GM08714 (cell line): ENCODE results near the gene PCDHGB5.

Experiments used
- H3K4me3 ChIP-seq: fragments of 200-500 bp; sonication (Bioruptor generic); 2 replicates; pipeline ENCODE4 v1.5.1; 2014; ENCODE audit warnings: mild to moderate bottlenecking, low read length, inconsistent platforms
- ZNF274 ChIP-seq: IDR thresholded peaks from 2 replicates; pipeline ENCODE4 v1.6.1; 2012; ENCODE audit warnings: mild to moderate bottlenecking, low read depth, low read length

PCDHGB5 gene

GRCh38 chr5:141434006-141434405 lies 36.3 kb downstream of the PCDHGB5 start:
- TF ChIP-seq ZNF274 = no peak
- no peak overlapping the region for H3K4me3 ChIP-seq

- no peak for TF ChIP-seq ZNF274
- H3K4me3 ChIP-seq = no peak overlapping the region
These were observed 39.5 kb downstream of the PCDHGB5 start for GRCh38 chr5:141437221-141437620.

DNA sequence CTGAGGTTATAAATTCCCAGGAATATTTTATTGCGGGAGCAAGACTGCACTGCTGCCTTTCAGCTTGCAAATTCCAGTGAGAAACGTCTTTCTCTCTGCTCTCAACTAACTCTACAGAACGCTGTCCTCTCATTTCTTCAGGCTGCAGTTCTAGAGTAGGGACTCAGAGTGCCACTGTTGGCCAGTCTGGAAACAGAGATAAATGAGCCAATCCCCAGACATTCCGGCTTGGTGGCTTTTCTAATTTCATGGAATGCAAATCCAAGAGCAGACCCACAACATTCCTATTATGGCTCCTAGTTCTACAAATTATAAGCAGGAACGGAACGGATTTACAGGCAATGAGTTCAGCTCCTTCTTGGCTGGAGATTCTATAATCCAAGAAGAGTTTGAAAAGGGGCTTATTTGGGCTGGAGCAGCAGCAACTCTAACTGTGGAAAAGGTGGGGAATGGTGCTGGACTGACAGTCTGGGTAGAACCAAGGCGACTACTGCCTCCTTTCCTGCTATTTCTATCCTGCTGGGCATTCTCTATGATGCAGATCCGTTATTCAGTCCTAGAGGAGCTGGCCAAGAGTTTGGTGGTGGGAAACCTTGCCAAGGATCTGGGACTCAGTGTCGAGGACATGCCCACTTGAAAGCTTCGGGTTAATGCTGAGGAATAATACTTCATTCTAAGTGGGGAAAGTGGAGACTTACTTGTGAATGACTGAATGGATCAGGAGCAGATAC lies 41.8 kb downstream of the PCDHGB5 start:
- no peak overlapping the region for H3K4me3 ChIP-seq
- no peak for TF ChIP-seq ZNF274

DNA sequence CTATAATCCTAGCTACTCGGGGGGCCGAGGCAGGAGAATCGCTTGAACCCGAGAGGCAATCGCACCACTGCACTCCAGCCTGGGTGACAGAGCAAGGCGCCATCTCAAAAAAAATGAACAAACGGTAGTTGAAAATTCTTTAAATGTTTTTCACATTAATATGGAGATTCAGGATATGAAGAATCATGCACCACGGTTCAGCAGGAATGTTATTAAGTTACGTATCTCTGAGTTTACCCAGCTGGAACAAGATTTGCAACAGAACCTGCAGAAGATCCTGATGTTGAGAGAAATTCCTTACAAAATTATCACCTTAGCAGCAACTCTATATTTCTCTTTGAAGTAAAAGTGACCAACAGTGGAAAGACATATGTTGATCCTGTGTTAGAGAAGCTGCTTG lies 42.6 kb downstream of the PCDHGB5 start:
- no peak for TF ChIP-seq ZNF274
- no peak overlapping the region for H3K4me3 ChIP-seq

- TF ChIP-seq ZNF274 = no peak
- no peak overlapping the region for H3K4me3 ChIP-seq
These were observed 43.9 kb downstream of the PCDHGB5 start for GRCh38 chr5:141441571-141442170.
